Thoracic aorta (tissue), 2 donors: ENCODE results near the gene SH2D6. TPM values are rescaled to one million over a fixed set of nuclear protein-coding genes. Genes with fewer than 3 reads are reported as not detected.
"Not testable (repeated sequence)": the region's sequence is repeated elsewhere in the genome, so short reads cannot be mapped to it uniquely, and the experiment has no call there.

Experiments used
- ATAC-seq: fragments of 150-250 bp; one replicate; pipeline ENCODE4 v1.8.0; 2017; ENCODE audit warnings: low read depth; ENCODE audit not compliant: insufficient number of reproducible peaks, low FRiP score
- DNase-seq: peaks from one replicate; pipeline ENCODE4 v3.0.0-alpha.2; 2020; ENCODE audit warnings: low spot score
- H3K27ac ChIP-seq, 2 donors: fragments of 200-600 bp; sonication (generic); 1 replicate in 1 of 2; 2 replicates in 1 of 2; pipeline ENCODE4 v1.5.1; 2016; ENCODE audit warnings: mild to moderate bottlenecking in 2 of 2, moderate library complexity in 2 of 2
- H3K27me3 ChIP-seq: fragments of 200-600 bp; sonication (generic); replicated peaks from 2 replicates; pipeline ENCODE4 v1.6.0; 2016; ENCODE audit warnings: mild to moderate bottlenecking; ENCODE audit not compliant: insufficient read depth
- H3K36me3 ChIP-seq: fragments of 200-600 bp; sonication (generic); one replicate; pipeline ENCODE4 v1.5.1; 2016
- H3K4me1 ChIP-seq, 2 donors: fragments of 200-600 bp; sonication (generic); 1 replicate in 1 of 2; 2 replicates in 1 of 2; pipeline versions ENCODE4 v1.5.1 to v1.6.0; 2016; ENCODE audit warnings: low read depth in 2 of 2, mild to moderate bottlenecking in 1 of 2; ENCODE audit not compliant: control insufficient read depth in 1 of 2
- H3K4me3 ChIP-seq: fragments of 200-600 bp; sonication (generic); 2 replicates; pipeline ENCODE4 v1.5.1; 2016; ENCODE audit warnings: mild to moderate bottlenecking
- H3K9me3 ChIP-seq: fragments of 200-600 bp; sonication (generic); 2 replicates; pipeline ENCODE4 v1.5.1; 2016
- CTCF ChIP-seq: fragments of 200-600 bp; sonication (generic); IDR thresholded peaks from one replicate; pipeline ENCODE4 v1.5.1; 2019; ENCODE audit warnings: antibody characterized with exemption
- total RNA-seq, 2 donors: library from RNA; depleted of rRNA; stranded (reverse); fragments of >200 nt; gene quantifications; one replicate each; pipeline versions ENCODE4 v1.1.0 to v1.2.3, GENCODE V29; 2016

Gene SH2D6
- total RNA-seq, 2 donors from 2014 or later = not detected

- DNase-seq (no peak), ATAC-seq (no peak)
- TF ChIP-seq CTCF = no peak
- Histone ChIP-seq H3K4me1 (no peaks in the 10 kb centered on the region), H3K4me3 (no peak overlapping the region), H3K27ac (no peak overlapping the region), H3K9me3 (no peaks in the 10 kb centered on the region), H3K36me3 (peaks cover 13% of the 10 kb centered on the region), H3K27me3 (no peaks in the 10 kb centered on the region)
Measured at GRCh38 chr2:85377083-85377482, 41.4 kb upstream of the SH2D6 start.

GRCh38 chr2:85378257-85378656 is 40.3 kb upstream of the SH2D6 start:
- Histone ChIP-seq H3K27ac (no peak overlapping the region), H3K4me3 (no peak overlapping the region), H3K27me3 (no peaks in the 10 kb centered on the region), H3K4me1 (no peaks in the 10 kb centered on the region), H3K36me3 (peaks cover 13% of the 10 kb centered on the region), H3K9me3 (no peaks in the 10 kb centered on the region)
- ATAC-seq (no peak), DNase-seq (no peak)
- no peak for TF ChIP-seq CTCF

DNA sequence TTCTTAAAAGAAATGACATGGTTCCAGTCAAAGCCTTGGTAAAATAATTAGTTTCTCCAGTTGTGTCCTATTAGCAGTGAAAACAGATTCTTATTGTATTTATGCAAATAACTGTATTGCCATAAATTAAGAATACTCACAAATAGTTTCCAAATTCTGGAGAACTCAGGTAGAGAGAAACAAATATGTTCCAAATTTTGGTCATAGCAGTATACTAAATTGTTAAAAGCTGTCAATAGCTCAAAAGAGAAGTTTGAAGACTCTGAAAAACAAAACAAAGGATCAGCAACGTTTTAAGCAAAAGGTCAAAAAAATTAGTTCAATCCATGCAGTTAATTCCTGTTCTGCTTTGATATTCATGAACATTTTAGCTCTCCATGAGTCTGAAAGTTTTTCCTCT is 38.5 kb upstream of the SH2D6 start:
- ATAC-seq (no peak), DNase-seq (no peak)
- Histone ChIP-seq H3K27ac (no peak overlapping the region), H3K9me3 (no peaks in the 10 kb centered on the region), H3K27me3 (no peaks in the 10 kb centered on the region), H3K4me1 (no peaks in the 10 kb centered on the region), H3K36me3 (peaks cover 13% of the 10 kb centered on the region), H3K4me3 (no peak overlapping the region)
- TF ChIP-seq CTCF = no peak

GRCh38 chr2:85383151-85383550 is 35.4 kb upstream of the SH2D6 start:
- H3K36me3 ChIP-seq = peaks cover 30% of the 10 kb centered on the region
- H3K27me3 ChIP-seq, H3K9me3 ChIP-seq, ATAC-seq, H3K27ac ChIP-seq, DNase-seq, H3K4me3 ChIP-seq, H3K4me1 ChIP-seq: not testable (repeated sequence)

GRCh38 chr2:85383850-85384249 is 34.7 kb upstream of the SH2D6 start:
- no peak for TF ChIP-seq CTCF
- no peak overlapping the region for H3K27ac ChIP-seq
- DNase-seq (no peak), ATAC-seq (no peak)
- H3K27me3 ChIP-seq = no peaks in the 10 kb centered on the region
- no peak overlapping the region for H3K4me3 ChIP-seq
- no peaks in the 10 kb centered on the region for H3K4me1 ChIP-seq
- no peaks in the 10 kb centered on the region for H3K9me3 ChIP-seq
- peaks cover 29% of the 10 kb centered on the region for H3K36me3 ChIP-seq

GRCh38 chr2:85385746-85386145 is 32.8 kb upstream of the SH2D6 start:
- no peak for TF ChIP-seq CTCF
- H3K9me3 ChIP-seq = no peaks in the 10 kb centered on the region
- DNase-seq = no peak
- H3K4me1 ChIP-seq = no peaks in the 10 kb centered on the region
- no peaks in the 10 kb centered on the region for H3K27me3 ChIP-seq
- no peak overlapping the region for H3K4me3 ChIP-seq
- ATAC-seq = no peak
- H3K27ac ChIP-seq = no peak overlapping the region
- peaks cover 36% of the 10 kb centered on the region for H3K36me3 ChIP-seq
